Heart left ventricle (tissue), 16 donors: ENCODE measurements around the gene MRS2. TPM values are rescaled to one million over a fixed set of nuclear protein-coding genes. Genes with fewer than 3 reads are reported as not detected.

Experiments used
- ATAC-seq, 4 donors: fragments of 200-7000 bp; cut with Tn5 transposase; one replicate each; pipeline ENCODE4 v1.9.1; 2020 to 2022; ENCODE audit warnings: moderate library complexity in 4 of 4, mild to moderate bottlenecking in 3 of 4, moderate number of reproducible peaks in 1 of 4
- DNase-seq, 5 donors: peaks; one replicate each; pipeline ENCODE4 v3.0.0-alpha.2; 2020
- H3K27ac ChIP-seq, 12 donors: fragments of 200-600 bp; sonication (generic) in 4 of 12; one replicate each; pipeline versions ENCODE4 v1.5.0 to v1.8.0; 2016 to 2022; ENCODE audit warnings: mild to moderate bottlenecking in 2 of 12
- H3K27me3 ChIP-seq, 9 donors: fragments of 200-600 bp; sonication (generic) in 2 of 9; one replicate each; pipeline versions ENCODE4 v1.5.1 to v1.8.0; 2016 to 2022; ENCODE audit warnings: mild to moderate bottlenecking in 3 of 9
- H3K36me3 ChIP-seq, 9 donors: fragments of 200-600 bp; sonication (generic) in 2 of 9; one replicate each; pipeline versions ENCODE4 v1.5.0 to v1.8.0; 2018 to 2022; ENCODE audit warnings: mild to moderate bottlenecking in 2 of 9
- H3K4me1 ChIP-seq, 12 donors: fragments of 200-600 bp; sonication (generic) in 4 of 12; one replicate each; pipeline versions ENCODE4 v1.5.0 to v1.8.0; 2016 to 2022; ENCODE audit warnings: mild to moderate bottlenecking in 3 of 12
- H3K4me3 ChIP-seq, 12 donors: fragments of 200-600 bp; sonication (generic) in 4 of 12; one replicate each; pipeline versions ENCODE4 v1.5.0 to v1.8.0; 2017 to 2022; ENCODE audit warnings: mild to moderate bottlenecking in 9 of 12, moderate library complexity in 4 of 12
- H3K9me3 ChIP-seq, 12 donors: fragments of 200-600 bp; sonication (generic) in 4 of 12; one replicate each; pipeline versions ENCODE4 v1.5.0 to v1.8.0; 2016 to 2022; ENCODE audit warnings: mild to moderate bottlenecking in 1 of 12
- CTCF ChIP-seq, 12 donors: fragments of 200-600 bp; sonication (generic) in 4 of 12; IDR thresholded peaks; one replicate each; pipeline versions ENCODE4 v1.5.0 to v1.8.0; 2018 to 2022; ENCODE audit warnings: antibody characterized with exemption in 12 of 12, mild to moderate bottlenecking in 5 of 12
- POLR2A ChIP-seq, 2 donors: fragments of 450-650 bp; IDR thresholded peaks; one replicate each; pipeline ENCODE4 v1.6.1; 2017; ENCODE audit warnings: antibody characterized with exemption in 2 of 2, mild to moderate bottlenecking in 2 of 2, moderate library complexity in 2 of 2
- WGBS, 4 donors: extraction: QIAGEN DNeasy Blood & Tissue Kit in 2 of 4; methylation state at CpG; one replicate each; pipeline versions ENCODE4 v1.1.5 to v1.1.7; 2013 to 2018; 5-methylcytosine and 5-hydroxymethylcytosine counted together
- intact Hi-C, 10 donors: fragments of 100-400 bp; cut with DNase I; formaldehyde crosslinking; loops; one replicate each; pipeline versions ENCODE4 v1.11.1 to v1.14.2; 2022
- polyA plus RNA-seq, 2 donors: library from polyadenylated mRNA; stranded (reverse); fragments of 200-250 nt; gene quantifications; one replicate each; pipeline ENCODE4 v1.2.3, GENCODE V29; 2013
- total RNA-seq, 9 donors: library from RNA; depleted of rRNA in 2 of 9; stranded (reverse); fragments of >200 nt in 2 of 9; fragmentation: NEBNext Ultra II Directional in 3 of 9; extraction: Animal tissue kit (Norgen Biotek cat#: 25700) in 3 of 9; gene quantifications; one replicate each; pipeline versions ENCODE4 v1.1.0 to v1.2.4, GENCODE V29; 2016 to 2023
- donor health status: ischemic (EF 13 %, LVEDD 7.1; RV severe dilation, severe dysfunction).
- donor health status: healthy with polysubstance abuse.
- donor health status: DM: no; HTN: yes; CAD: no.
- donor health status: DM: no; HTN: no; CAD: no.
- donor health status: ischemic (EF 25% LVEDD 6.9; RV normal size, moderate dysfunction).
- donor health status: ischemic (EF 25% LVEDD 5.7; RV mildly dilated, moderate dysfunction).
- donor health status: healthy.
- donor health status: DM: yes; HTN: yes; CAD: no.
- donor health status: ischemic (EF 35%, LVEDD 5.7; RV mildly dilated, moderate dysfunction).
- donor health status: nonischemic (EF 11% LVEDD 7.7; RV severe dilation, severe dysfunction).
- donor health status: DM: yes; HTN: yes; CAD: no.
- donor health status: PGD.
- donor health status: ischemic (EF 29% LVEDD 5.4; RV normal size, mild dysfunction).
- donor health status: nonischemic (EF 23%, LVEDD 6.1; RV moderate dilation, normal function).

The MRS2 gene
- total and polyA plus RNA-seq, 11 donors = 24.4 to 61.3 (median 40.2) TPM

GRCh38 chr6:24431045-24431451 lies 28.3 kb downstream of the MRS2 start:
- WGBS, 4 donors = 55 to 75% (median 65%) methylated on average over 1 of the region's 1 CpG
- ATAC-seq (peak in 2 of 4 donors; percentile 54 to 59), DNase-seq (peak in 1 of 5 donors; percentile 18)
- intact Hi-C loops = loop anchor here in 6 of 10 donors (2.0 to 10.0 kb wide), 8 partner anchors 66 to 334 kb away; no protein-coding TSS in a partner anchor
- peaks cover 0 to 31% (median 13%) of the 10 kb centered on the region in 9 donors for H3K36me3 ChIP-seq
- no peaks in the 10 kb centered on the region for H3K27me3 ChIP-seq
- no peaks in the 10 kb centered on the region for H3K9me3 ChIP-seq
- H3K27ac ChIP-seq = no peak overlapping the region
- H3K4me1 ChIP-seq = no peaks in the 10 kb centered on the region
- no peak overlapping the region for H3K4me3 ChIP-seq
- TF ChIP-seq POLR2A (IDR thresholded peaks at IDR 0.05) (no peak), CTCF (IDR thresholded peaks at IDR 0.05) (peak; percentile 56 to 78 (median 70))

- no peak for ATAC-seq
- Histone ChIP-seq H3K36me3 (peaks cover 0 to 20% (median 0%) of the 10 kb centered on the region in 9 donors), H3K27ac (no peak overlapping the region), H3K4me1 (no peaks in the 10 kb centered on the region), H3K4me3 (no peak overlapping the region), H3K9me3 (no peaks in the 10 kb centered on the region), H3K27me3 (no peaks in the 10 kb centered on the region)
- TF ChIP-seq POLR2A (IDR thresholded peaks at IDR 0.05) (no peak), CTCF (IDR thresholded peaks at IDR 0.05) (no peak)
- DNase-seq = no peak
- 84 to 95% (median 92%) methylated on average over 9 of the region's 9 CpGs for WGBS, 4 donors
- intact Hi-C loops = loop anchor here in 6 of 10 donors (5.0 to 10.0 kb wide), 6 partner anchors 65 to 332 kb away; no protein-coding TSS in a partner anchor
Measured at GRCh38 chr6:24432611-24433010, 29.9 kb downstream of the MRS2 start.

GRCh38 chr6:24436979-24437378 lies 34.2 kb downstream of the MRS2 start:
- intact Hi-C loops = loop anchor here in 5 of 10 donors (10.0 kb wide), 3 partner anchors 78 to 328 kb away; no protein-coding TSS in a partner anchor
- ATAC-seq (no peak), DNase-seq (no peak)
- Histone ChIP-seq H3K9me3 (no peaks in the 10 kb centered on the region), H3K36me3 (peaks cover 0 to 8% (median 0%) of the 10 kb centered on the region in 9 donors), H3K27ac (no peak overlapping the region), H3K4me3 (no peak overlapping the region), H3K27me3 (no peaks in the 10 kb centered on the region), H3K4me1 (no peaks in the 10 kb centered on the region)
- 90 to 95% (median 91%) methylated on average over 14 of the region's 14 CpGs for WGBS, 4 donors
- no peak for TF ChIP-seq CTCF (IDR thresholded peaks at IDR 0.05)
- no peak for TF ChIP-seq POLR2A (IDR thresholded peaks at IDR 0.05)

- no peak for ATAC-seq
- H3K27ac ChIP-seq = no peak overlapping the region
- WGBS, 4 donors = 85 to 92% (median 89%) methylated on average over 3 of the region's 3 CpGs
- intact Hi-C loops = loop anchor here in 5 of 10 donors (10.0 kb wide), 3 partner anchors 75 to 325 kb away; no protein-coding TSS in a partner anchor
- DNase-seq = no peak
- H3K36me3 ChIP-seq = peaks cover 0 to 5% (median 0%) of the 10 kb centered on the region in 9 donors
- H3K4me1 ChIP-seq = no peaks in the 10 kb centered on the region
- no peaks in the 10 kb centered on the region for H3K9me3 ChIP-seq
- H3K4me3 ChIP-seq = no peak overlapping the region
- TF ChIP-seq CTCF (IDR thresholded peaks at IDR 0.05) (no peak), POLR2A (IDR thresholded peaks at IDR 0.05) (no peak)
- H3K27me3 ChIP-seq = no peaks in the 10 kb centered on the region
Measured at GRCh38 chr6:24439858-24440539, 37.3 kb downstream of the MRS2 start.
